Peyer's patch (tissue), 4 donors: ENCODE results near the gene EIF4G1.

ENCODE experiments used
- POLR2A ChIP-seq, 2 donors: fragments of 450-650 bp; IDR thresholded peaks; one replicate each; pipeline ENCODE4 v1.5.1; 2017; ENCODE audit warnings: antibody characterized with exemption in 2 of 2, mild to moderate bottlenecking in 2 of 2, moderate library complexity in 2 of 2
- TF ChIP-seq, protein P1 (sequence below), 6 experiments: fragments of 450-650 bp in 4 of 6; fragments of 200-600 bp in 2 of 6; sonication (generic) in 1 of 6; IDR thresholded peaks; one replicate each; pipeline ENCODE4 v1.5.1; 2017 to 2019; ENCODE audit warnings: antibody characterized with exemption in 6 of 6, mild to moderate bottlenecking in 3 of 6, moderate library complexity in 1 of 6

- TF ChIP-seq, protein P1, sequence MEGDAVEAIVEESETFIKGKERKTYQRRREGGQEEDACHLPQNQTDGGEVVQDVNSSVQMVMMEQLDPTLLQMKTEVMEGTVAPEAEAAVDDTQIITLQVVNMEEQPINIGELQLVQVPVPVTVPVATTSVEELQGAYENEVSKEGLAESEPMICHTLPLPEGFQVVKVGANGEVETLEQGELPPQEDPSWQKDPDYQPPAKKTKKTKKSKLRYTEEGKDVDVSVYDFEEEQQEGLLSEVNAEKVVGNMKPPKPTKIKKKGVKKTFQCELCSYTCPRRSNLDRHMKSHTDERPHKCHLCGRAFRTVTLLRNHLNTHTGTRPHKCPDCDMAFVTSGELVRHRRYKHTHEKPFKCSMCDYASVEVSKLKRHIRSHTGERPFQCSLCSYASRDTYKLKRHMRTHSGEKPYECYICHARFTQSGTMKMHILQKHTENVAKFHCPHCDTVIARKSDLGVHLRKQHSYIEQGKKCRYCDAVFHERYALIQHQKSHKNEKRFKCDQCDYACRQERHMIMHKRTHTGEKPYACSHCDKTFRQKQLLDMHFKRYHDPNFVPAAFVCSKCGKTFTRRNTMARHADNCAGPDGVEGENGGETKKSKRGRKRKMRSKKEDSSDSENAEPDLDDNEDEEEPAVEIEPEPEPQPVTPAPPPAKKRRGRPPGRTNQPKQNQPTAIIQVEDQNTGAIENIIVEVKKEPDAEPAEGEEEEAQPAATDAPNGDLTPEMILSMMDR (IDR thresholded peaks at IDR 0.05): no peak
- no peak for TF ChIP-seq POLR2A (IDR thresholded peaks at IDR 0.05)
Observed at GRCh38 chr3:184379358-184380184, 65.2 kb downstream of the EIF4G1 start, which contains the start of gene CHRD.
